GM23248 (cell line): ENCODE results near the gene MAFF. TPM values are rescaled to one million over a fixed set of nuclear protein-coding genes. Genes with fewer than 3 reads are reported as not detected.

ENCODE experiments used
- DNase-seq: peaks from one replicate; pipeline ENCODE4 v3.0.0-alpha.2; 2015
- H2AFZ ChIP-seq: fragments of 200-600 bp; sonication (generic); 2 replicates; pipeline ENCODE4 v1.6.1; 2016; ENCODE audit warnings: antibody characterized with exemption
- H3F3A ChIP-seq: fragments of 200-600 bp; sonication (generic); 2 replicates; pipeline ENCODE4 v1.6.1; 2016; ENCODE audit warnings: mild to moderate bottlenecking, antibody characterized with exemption, mixed run types; ENCODE audit not compliant: insufficient read depth
- H3K27ac ChIP-seq: fragments of 200-600 bp; sonication (generic); 2 replicates; pipeline ENCODE4 v1.5.1; 2016; ENCODE audit warnings: mild to moderate bottlenecking
- H3K27me3 ChIP-seq: fragments of 200-600 bp; sonication (generic); replicated peaks from 2 replicates; pipeline ENCODE4 v1.6.1; 2016; ENCODE audit warnings: mild to moderate bottlenecking; ENCODE audit not compliant: insufficient read depth
- H3K36me3 ChIP-seq: fragments of 200-600 bp; sonication (generic); 2 replicates; pipeline ENCODE4 v1.6.1; 2016; ENCODE audit warnings: low read depth, mild to moderate bottlenecking
- H3K4me1 ChIP-seq: fragments of 200-600 bp; sonication (generic); 2 replicates; pipeline ENCODE4 v1.6.1; 2016; ENCODE audit warnings: mild to moderate bottlenecking; ENCODE audit not compliant: insufficient read depth
- H3K4me2 ChIP-seq: fragments of 200-600 bp; sonication (generic); one replicate; pipeline ENCODE4 v1.6.1; 2016; ENCODE audit warnings: mild to moderate bottlenecking; ENCODE audit not compliant: unreplicated experiment
- H3K4me3 ChIP-seq: fragments of 200-600 bp; sonication (generic); 2 replicates; pipeline ENCODE4 v1.5.1; 2016; ENCODE audit warnings: mild to moderate bottlenecking
- H3K79me2 ChIP-seq: fragments of 200-600 bp; sonication (generic); 2 replicates; pipeline ENCODE4 v1.6.1; 2016; ENCODE audit warnings: mild to moderate bottlenecking; ENCODE audit not compliant: insufficient read depth
- H3K9ac ChIP-seq: fragments of 200-600 bp; sonication (generic); 2 replicates; pipeline ENCODE4 v1.6.1; 2016; ENCODE audit warnings: mild to moderate bottlenecking
- H3K9me2 ChIP-seq: fragments of 200-600 bp; sonication (generic); 2 replicates; pipeline ENCODE4 v1.6.1; 2016; ENCODE audit warnings: mixed run types, mild to moderate bottlenecking, moderate library complexity; ENCODE audit not compliant: insufficient read depth
- H3K9me3 ChIP-seq: fragments of 200-600 bp; sonication (generic); one replicate; pipeline ENCODE4 v1.6.1; 2017; ENCODE audit warnings: low read depth
- H4K20me1 ChIP-seq: fragments of 200-600 bp; sonication (generic); 2 replicates; pipeline ENCODE4 v1.6.0; 2016; ENCODE audit not compliant: insufficient read depth
- EZH2 ChIP-seq: fragments of 200-600 bp; sonication (generic); IDR thresholded peaks from 2 replicates; pipeline ENCODE4 v1.6.1; 2018; ENCODE audit warnings: antibody characterized with exemption, mild to moderate bottlenecking; ENCODE audit not compliant: insufficient read depth, poor library complexity, severe bottlenecking
- EZH2phosphoT487 ChIP-seq: fragments of 200-600 bp; sonication (generic); IDR thresholded peaks from 2 replicates; pipeline ENCODE4 v1.6.1; 2018; ENCODE audit warnings: antibody characterized with exemption, moderate library complexity, mild to moderate bottlenecking, low read depth; ENCODE audit not compliant: insufficient read depth
- WGBS, 2 experiments: methylation state at CpG; one replicate each; pipeline ENCODE4 v1.1.6; 2015 to 2017; ENCODE audit warnings: low lambda C conversion rate in 2 of 2, low coverage in 1 of 2; ENCODE audit errors: missing lambda C conversion rate in 2 of 2; 5-methylcytosine and 5-hydroxymethylcytosine counted together
- in situ Hi-C: fragments of 300-500 bp; cut with MboI; formaldehyde crosslinking; loops from 2 replicates; pipeline ENCODE4 v1.15.0; 2020
- polyA plus RNA-seq: library from polyadenylated mRNA; unstranded; fragments of >200 nt; fragmentation: Nextera tagmentation; extraction: Ambion mirVana; gene quantifications from 2 replicates; pipeline ENCODE4 v1.2.1, GENCODE V29; 2016
- total RNA-seq: library from RNA; depleted of rRNA; stranded (reverse); fragments of >200 nt; shearing (Covaris generic); gene quantifications from 2 replicates; pipeline ENCODE4 v1.2.3, GENCODE V29; 2014

MAFF gene
- total and polyA plus RNA-seq, 2 experiments from 2014 or later, result 34.6 to 68.1 TPM

- H3K4me3 ChIP-seq, result no peak overlapping the region
- 0 out of 2 replicates have a peak, but pooled peaks cover 5% of the 10 kb centered on the region for H3K4me1 ChIP-seq
- no peaks in the 10 kb centered on the region for H3K27me3 ChIP-seq
- TF ChIP-seq EZH2phosphoT487, result no peak
- TF ChIP-seq EZH2, result no peak
- no peak for DNase-seq
- H3K4me2 ChIP-seq, result no peak overlapping the region
- 0 out of 2 replicates have a peak, but pooled peaks cover 3% of the 10 kb centered on the region for H4K20me1 ChIP-seq
- no peaks in the 10 kb centered on the region for H3K9me3 ChIP-seq
- no peaks in the 10 kb centered on the region for H3K9me2 ChIP-seq
- no peak overlapping the region for H3K9ac ChIP-seq
- 54 to 67% methylated on average over 5 of the region's 5 CpGs for WGBS, 2 experiments
- in situ Hi-C loops, result no loop called here
- no peak overlapping the region for H2AFZ ChIP-seq
- H3K36me3 ChIP-seq, result peaks cover 11% of the 10 kb centered on the region; the same call in 1 of the 2 replicates
- no peaks in the 10 kb centered on the region for H3F3A ChIP-seq
- H3K27ac ChIP-seq, result no peak overlapping the region
- H3K79me2 ChIP-seq, result peaks cover 84% of the 10 kb centered on the region
These were observed 44.9 kb downstream of the MAFF start for GRCh38 chr22:38246692-38247091.

DNA sequence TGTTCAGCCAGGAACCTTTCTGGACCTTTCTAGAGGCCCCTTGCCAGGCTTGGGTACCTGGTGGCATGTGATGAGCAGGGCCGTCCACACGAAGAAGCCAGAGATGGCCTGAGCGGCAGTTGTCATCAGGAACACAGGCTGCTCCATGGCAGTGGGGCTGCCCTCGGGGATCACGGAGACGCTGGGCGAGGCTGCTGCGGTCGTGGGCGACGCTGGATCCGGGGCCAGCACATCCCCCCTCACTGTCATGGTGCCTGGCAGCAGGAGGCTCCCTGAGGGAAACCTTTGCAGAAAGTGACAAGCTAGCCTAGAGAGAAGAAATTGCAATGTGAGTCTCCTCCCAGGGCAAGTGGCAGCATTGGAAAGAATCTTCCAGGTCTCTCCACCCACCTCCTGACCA, 45.9 kb downstream of the MAFF start:
- H2AFZ ChIP-seq, result no peak overlapping the region
- 0 out of 2 replicates have a peak, but pooled peaks cover 3% of the 10 kb centered on the region for H4K20me1 ChIP-seq
- H3K9ac ChIP-seq, result no peak overlapping the region
- no peak overlapping the region for H3K27ac ChIP-seq
- H3F3A ChIP-seq, result no peaks in the 10 kb centered on the region
- peaks cover 90% of the 10 kb centered on the region for H3K79me2 ChIP-seq
- TF ChIP-seq EZH2 (no peak), EZH2phosphoT487 (no peak)
- 59 to 60% methylated on average over 12 of the region's 12 CpGs for WGBS, 2 experiments
- no peaks in the 10 kb centered on the region for H3K9me2 ChIP-seq
- H3K36me3 ChIP-seq, result peaks cover 11% of the 10 kb centered on the region; the same call in 1 of the 2 replicates
- DNase-seq, result no peak
- 0 out of 2 replicates have a peak, but pooled peaks cover 5% of the 10 kb centered on the region for H3K4me1 ChIP-seq
- in situ Hi-C loops, result no loop called here
- no peak overlapping the region for H3K4me2 ChIP-seq
- H3K4me3 ChIP-seq, result no peak overlapping the region
- H3K27me3 ChIP-seq, result no peaks in the 10 kb centered on the region
- no peaks in the 10 kb centered on the region for H3K9me3 ChIP-seq

DNA sequence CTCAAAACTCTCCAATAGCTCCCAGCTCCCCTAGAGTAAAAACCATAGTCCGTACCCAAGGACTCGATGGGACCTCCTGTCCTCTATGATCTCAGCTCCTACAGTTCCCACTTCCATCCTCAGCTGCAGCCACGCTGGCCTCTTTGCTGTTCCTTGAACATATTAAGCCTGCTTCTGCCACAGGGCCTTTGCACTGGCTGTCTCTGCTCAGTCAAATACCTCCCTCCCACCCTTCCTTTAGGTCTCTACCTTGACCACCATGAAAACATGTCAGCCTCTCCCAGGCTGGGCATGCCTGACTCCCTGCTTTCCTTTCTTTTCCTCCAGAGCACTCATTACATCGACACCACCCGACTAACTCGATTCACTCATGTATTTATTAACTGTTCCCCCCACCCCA, 46.5 kb downstream of the MAFF start:
- 0 out of 2 replicates have a peak, but pooled peaks cover 3% of the 10 kb centered on the region for H4K20me1 ChIP-seq
- H3K9ac ChIP-seq, result no peak overlapping the region
- H3K9me2 ChIP-seq, result no peaks in the 10 kb centered on the region
- H3K4me3 ChIP-seq, result no peak overlapping the region
- no peaks in the 10 kb centered on the region for H3K9me3 ChIP-seq
- TF ChIP-seq EZH2, result no peak
- no peak for TF ChIP-seq EZH2phosphoT487
- no peak for DNase-seq
- no peak overlapping the region for H3K4me2 ChIP-seq
- peaks cover 92% of the 10 kb centered on the region for H3K79me2 ChIP-seq
- H2AFZ ChIP-seq, result no peak overlapping the region
- H3F3A ChIP-seq, result no peaks in the 10 kb centered on the region
- H3K27ac ChIP-seq, result no peak overlapping the region
- no peaks in the 10 kb centered on the region for H3K27me3 ChIP-seq
- peaks cover 11% of the 10 kb centered on the region; the same call in 1 of the 2 replicates for H3K36me3 ChIP-seq
- H3K4me1 ChIP-seq, result 0 out of 2 replicates have a peak, but pooled peaks cover 5% of the 10 kb centered on the region
- 99% methylated on average over 6 of the region's 6 CpGs for WGBS, 2 experiments
- in situ Hi-C loops, result no loop called here

- Histone ChIP-seq H3K9me2 (no peaks in the 10 kb centered on the region), H3K79me2 (peaks cover 92% of the 10 kb centered on the region), H3K9me3 (no peaks in the 10 kb centered on the region), H3K27me3 (no peaks in the 10 kb centered on the region), H3K36me3 (peaks cover 5% of the 10 kb centered on the region; the same call in 1 of the 2 replicates), H3K4me3 (no peak overlapping the region), H3K4me1 (0 out of 2 replicates have a peak, but pooled peaks cover 5% of the 10 kb centered on the region), H3K4me2 (no peak overlapping the region), H3K9ac (no peak overlapping the region), H4K20me1 (0 out of 2 replicates have a peak, but pooled peaks cover 3% of the 10 kb centered on the region), H3K27ac (no peak overlapping the region), H3F3A (no peaks in the 10 kb centered on the region), H2AFZ (no peak overlapping the region)
- in situ Hi-C loops, result no loop called here
- 96 to 97% methylated on average over 3 of the region's 3 CpGs for WGBS, 2 experiments
- TF ChIP-seq EZH2, result no peak
- no peak for TF ChIP-seq EZH2phosphoT487
- DNase-seq, result no peak
These were observed 47.5 kb downstream of the MAFF start for GRCh38 chr22:38249301-38249700.
